ENCODE measurements around the gene RPS15.
"Not testable (repeated sequence)": the region's sequence is repeated elsewhere in the genome, so short reads cannot be mapped to it uniquely, and the experiment has no call there.

The RPS15 gene

DNA sequence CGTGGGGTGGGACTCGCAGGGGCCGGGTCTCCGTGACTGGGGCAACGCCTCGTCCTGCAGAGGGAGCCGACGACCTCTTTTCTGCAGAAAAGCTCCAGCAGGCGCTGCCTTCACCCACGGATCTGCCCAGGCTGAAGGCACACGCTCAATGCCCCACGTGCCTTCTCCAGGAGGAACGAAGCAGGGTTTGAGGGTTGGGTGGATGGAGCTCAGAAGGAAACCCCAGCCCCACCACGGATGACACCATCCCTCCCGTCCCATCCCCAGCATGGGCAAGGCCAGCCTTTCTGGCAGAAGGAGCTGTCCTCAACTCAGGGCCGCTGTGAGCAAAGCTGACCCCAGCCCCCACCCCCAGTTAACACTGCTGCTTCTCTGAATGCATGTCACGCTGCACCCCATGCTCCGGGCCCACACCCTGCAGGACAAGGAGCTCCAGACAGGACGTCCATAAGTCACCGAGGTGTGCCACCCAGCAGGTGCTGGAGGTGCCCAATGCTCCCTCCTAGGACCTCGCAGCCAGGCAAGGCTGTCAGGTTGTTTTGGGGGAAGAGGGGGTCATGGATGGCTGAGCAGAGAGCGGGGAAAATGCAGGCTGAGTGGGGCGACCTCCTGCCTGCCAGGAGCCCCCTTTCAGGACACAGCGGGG lies 33.4 kb downstream of the RPS15 start:
- DNase-seq, result no peak

DNA sequence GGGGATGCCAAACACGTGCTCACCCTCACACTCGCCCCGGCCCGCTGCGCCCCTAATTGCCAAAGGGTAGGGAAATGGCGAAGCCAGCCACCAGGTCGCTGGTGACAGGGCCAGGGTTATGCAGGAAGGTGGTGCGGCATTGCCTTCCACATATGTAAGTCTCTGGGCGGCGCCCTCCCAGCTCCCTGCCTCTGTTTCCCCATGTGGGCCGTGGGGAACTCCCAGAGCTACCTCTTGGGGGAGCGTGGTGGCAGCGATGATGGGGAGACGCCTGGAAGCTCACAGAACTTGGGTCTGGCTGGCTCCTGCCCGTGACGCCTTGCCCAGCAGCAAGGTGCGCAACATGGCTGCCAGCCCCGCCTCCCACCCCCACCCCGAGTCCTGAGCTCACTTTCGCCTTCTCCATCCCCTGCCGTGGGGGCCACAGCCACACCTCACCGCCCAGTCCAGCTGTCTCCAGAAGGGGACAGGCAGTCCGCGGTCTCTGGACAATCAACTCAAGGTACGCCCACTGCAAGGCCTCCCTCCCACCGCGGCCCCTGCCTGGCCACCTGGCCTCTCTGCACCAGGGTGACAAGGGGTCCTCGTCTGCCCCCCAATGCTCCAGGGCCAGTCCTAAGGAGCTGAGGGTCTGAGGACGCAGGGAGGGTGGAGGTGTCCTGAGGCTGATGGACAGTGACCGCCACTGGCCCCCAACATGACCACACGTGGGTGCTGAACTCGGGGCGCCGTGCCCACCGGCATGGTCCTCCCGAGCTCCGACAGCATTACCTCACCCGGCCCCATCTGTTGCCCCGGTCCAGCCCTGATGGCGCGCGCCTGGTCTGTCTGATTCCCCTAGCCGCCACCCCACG lies 34.3 kb downstream of the RPS15 start:
- peak; percentile 10 for DNase-seq

DNA sequence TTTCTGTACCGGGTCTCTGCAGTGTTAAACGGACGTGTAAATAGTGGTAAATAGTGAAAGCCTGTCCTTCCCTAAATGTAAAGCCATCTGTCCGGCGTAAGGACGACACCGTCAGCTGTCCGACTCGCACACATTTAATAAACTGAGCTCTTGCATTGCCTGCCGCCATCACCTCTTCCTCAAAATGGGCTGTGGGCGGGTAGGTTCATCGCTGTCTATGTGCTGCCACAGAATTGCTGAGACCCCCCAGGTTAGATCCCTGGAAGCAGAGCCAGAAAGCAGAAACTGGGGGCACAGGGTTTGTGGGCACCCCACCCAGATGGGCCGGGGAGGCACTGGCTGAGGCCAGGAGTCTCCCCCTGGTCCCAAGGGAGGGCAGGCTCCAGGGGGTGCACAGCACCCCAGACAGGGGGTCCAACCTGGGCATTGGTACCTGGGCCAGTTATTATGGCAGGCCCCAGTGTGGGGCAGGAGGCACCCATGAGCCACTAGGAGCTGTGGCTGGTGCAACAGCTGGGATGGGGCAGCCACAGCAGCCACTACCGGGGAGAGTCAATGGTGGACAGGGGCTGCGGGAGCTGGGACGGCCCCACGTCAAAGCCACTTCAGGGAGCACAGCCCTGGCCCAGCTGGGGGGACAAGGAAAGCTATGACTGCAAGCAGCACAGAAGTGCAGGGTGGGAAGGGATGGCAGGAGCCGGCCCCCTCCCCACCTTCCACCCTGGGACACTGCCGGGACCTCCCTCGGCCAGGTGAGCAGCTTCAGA lies 35.1 kb downstream of the RPS15 start:
- DNase-seq, result peak; percentile 10

DNA sequence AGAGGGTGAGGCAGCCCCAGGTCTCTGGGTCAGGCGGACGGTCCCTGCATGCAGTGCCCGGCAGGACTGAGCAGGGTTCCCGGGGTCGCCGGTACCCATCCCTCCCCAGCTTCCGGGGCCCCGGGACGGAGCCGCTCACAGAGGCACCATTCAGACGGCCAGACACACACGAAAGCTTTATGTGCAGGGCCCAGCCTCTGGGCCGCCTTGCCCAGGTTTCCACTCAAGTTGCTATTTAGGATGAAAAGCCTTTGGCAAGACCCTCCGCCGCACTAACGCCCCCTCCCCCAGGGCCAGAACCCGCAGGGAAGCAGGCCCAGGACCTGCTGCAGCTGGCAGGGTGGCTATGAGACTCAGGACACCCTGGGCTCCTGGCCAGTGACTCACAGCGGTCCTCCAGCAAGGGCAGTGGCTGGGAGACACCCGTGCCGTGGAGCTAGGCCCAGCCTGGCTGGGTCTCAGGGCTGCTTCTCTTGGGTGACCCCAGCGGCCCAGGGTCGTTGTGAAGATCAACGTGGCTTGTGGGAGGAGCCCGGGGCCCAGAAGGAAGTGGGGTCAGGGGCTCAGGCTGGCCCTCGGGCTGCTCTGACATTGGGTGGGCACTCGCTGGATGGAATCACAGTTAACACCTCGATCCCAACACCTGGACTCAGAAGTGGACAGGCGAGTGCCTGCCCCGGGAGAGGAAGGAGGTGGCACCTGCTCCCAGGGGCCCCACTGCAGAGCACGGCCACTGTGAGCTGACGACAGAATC lies 36.0 kb downstream of the RPS15 start:
- DNase-seq, result no peak

DNA sequence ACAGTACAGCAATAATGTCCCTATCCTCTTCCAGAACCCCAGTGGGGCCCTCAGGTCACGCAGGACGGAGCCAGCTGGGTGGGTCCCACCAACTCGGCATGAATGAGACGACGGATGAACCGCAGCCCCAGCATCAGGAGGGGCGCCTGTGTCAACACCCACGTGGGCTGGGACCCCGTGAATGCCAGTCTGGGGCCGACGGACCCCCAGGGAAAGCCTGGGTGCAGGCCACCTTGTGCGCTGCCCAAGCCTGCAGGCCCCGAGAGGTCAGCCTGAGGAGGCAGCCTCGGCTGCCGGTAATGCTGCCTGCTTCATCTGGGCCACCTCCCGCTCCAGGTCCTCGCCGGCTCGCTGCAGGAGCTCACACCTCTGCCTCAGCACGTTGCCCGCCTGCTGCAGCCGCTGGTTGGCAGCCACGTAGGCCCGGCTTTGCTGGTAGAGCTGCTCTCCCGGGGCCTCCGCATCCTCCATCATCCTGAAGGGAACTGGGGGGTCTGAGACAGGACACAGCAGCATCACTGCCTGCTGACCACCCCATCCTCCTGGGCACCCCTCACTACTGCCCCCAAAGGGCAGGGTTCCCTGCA lies 36.7 kb downstream of the RPS15 start:
- no peak for DNase-seq

DNA sequence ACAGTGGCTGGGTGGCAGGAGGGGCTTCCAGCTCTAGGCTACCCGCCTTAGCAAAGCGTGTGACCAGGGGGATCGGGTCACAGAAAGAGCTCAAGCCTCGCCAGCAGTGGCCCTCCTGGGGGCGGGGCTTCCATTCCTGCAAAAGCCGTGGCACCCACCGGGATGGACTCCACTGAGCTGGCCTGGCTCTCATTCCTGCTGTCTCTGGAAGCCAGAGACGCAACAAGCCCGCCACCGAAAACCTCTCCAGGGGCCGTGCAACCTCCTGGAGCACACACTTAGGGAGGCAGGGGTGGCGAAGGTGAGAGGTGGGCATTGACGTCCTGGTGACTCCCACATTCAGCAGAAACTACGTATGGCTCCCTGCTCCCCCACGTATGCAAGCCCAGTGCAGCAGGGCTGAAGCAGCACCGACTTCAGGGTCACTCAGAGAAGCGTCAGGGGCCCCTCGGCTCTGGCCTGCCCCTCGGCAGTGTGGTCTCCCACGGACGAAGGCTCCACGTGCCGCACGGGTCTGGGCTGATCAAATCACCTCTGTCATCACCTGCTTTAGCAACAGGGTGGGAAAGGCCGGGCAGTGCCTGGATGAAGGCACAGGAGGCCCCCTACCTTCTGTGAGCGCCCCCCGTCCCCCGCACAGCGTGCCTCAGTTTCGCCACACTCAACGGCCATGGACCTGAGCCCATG lies 37.7 kb downstream of the RPS15 start:
- DNase-seq, result no peak

DNA sequence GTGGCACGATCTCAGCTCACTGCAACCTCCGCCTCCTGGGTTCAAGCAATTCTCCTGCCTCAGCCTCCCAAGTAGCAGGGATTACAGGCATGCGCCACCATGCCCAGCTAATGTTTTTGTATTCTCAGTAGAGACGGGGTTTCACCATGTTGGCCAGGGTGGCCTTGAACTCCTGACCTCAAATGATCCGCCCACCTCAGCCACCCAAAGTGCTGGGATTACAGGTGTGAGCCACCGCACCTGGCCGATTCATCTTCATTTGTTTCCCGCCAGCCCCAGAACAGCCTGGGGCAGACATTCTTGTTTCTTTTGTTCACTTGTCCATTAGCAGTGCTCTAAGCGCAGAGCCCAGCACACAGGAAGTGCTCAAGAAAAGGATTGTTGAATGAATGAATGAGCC lies 38.9 kb downstream of the RPS15 start:
- not testable (repeated sequence) for DNase-seq

DNA sequence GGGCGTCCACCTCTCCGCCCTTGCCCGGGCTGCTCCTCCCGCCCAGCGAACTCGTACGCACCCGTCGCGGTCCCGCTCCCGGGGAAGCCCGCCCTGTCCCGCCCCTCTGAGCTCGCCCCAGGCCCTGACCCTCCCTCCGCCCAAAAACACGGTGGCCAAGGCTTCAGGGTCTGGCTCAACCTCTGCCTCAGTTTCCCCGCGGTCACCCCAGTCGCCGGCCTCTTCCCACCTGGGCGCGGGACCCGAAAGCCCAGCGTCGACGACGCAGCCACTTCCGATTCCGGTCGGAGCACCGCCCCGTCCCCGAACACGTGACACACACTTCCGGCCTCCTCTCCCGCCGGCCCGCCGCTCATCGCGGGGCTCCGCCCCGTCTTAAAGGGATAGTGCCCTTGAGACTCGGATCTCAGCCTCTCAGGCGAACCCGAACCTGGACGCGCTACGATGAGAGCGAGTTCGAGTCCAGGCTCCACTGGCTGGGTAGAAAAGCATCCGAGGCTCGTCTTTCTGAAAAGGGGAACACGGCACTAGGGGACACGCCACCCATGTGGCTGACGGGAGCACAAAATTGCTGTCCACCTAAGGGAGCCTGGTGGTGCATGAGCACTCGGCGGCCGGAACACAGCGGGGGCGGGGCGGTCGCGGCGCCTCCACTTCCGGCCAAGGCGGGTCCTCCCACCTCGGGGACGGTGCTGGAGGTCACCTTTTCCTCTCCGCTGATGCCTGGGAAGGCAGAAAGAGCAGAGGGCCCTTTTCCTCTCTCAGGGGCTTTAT lies 40.9 kb downstream of the RPS15 start, which contains the start of gene C19orf25:
TSS of gene C19orf25 (minus strand) at position 282 of the 774 bp plus-strand sequence. CDS start 312 bp downstream, outside the sequence.
- DNase-seq, result peak; percentile 92

DNA sequence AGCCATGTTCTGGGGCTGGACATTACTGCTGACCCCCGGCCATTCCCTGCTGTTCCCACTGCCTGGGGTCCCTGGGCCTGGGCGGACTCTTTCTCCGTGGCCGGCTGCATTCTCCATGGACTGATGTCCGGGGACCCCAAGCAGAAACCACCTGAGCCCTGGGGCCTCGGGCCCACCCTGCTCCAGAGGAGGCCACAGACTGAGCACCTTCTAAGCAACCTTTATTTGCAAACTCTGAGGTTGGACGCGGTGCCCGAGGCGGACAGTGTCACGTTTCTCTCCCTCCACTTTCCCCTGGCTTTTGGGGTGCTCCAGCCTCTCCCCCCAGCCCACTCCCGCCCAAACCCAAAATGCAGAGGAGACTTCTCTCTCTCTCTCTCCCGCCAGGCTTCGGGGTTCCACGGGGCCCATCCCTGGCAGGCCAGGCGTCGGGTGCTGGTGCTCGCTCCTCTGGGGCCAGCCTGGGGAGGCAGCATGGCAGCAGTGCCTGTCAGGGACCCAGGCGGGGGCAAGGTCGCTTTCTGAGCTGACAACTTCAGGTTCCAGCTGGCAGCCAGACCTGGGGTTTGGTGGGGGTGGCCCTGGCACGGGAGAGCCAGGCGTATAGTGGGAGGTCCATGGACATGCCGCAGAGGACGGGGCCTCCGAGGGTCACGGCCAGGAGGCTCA lies 43.2 kb downstream of the RPS15 start:
- DNase-seq, result no peak

DNA sequence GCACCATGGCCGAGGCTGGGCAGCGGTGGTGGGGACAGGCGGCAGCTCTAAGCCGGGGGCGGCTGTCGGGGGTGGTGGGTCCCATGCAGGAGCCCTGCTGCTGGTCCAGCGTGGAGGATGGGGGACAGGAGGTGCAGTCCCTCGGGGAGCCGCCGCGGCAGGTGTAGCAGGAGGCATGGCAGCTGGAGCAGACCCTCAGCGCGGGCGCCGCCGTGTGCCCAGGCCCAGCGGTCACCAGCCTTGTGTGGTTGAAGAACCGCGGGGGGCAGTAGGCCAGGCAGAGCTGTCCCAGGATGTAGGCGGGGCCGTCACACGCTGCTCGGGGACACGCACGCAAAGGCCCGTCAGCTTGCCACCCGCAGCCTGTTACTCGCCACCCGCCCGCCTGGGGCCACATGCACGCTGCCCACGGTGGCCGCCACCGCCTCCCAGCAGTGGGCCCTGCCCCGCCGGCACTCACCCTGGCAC lies 43.7 kb downstream of the RPS15 start:
- no peak for DNase-seq

DNA sequence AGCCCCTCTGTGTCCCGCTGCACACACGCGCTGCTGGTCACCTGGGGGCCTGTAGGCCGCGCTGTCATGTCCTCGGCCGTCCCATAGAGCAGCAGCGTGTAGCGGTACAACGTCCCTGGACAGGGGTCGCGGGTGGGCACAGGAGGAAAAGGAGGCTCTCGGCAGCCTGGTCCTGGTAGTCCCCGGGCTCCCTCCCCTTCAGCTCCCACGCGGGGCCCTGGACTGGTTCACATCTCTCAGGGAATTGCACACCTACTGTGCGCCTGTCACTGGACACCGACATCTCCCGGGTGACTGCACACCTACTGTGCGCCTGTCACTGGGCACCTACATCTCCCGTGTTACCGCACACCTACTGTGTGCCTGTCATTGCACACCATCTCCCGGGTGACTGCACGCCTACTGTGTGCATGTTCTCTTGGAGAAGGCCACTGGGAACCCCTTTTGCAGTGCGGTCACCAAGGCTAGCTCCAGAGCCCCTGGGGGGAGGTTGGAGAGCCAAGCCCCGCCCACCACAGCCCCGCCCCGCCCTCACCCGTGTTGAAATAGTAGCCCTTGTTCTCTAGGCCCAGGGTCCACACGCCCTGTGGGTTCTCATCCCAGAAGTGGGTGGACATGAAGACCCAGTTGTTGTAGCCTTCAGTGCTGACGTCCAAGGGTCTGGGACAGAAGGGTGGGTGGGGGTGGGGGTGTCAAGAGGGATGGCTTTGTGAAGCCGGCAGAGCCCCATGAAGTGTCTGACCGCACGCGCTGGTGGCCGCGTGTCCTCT lies 44.4 kb downstream of the RPS15 start:
- no peak for DNase-seq

DNA sequence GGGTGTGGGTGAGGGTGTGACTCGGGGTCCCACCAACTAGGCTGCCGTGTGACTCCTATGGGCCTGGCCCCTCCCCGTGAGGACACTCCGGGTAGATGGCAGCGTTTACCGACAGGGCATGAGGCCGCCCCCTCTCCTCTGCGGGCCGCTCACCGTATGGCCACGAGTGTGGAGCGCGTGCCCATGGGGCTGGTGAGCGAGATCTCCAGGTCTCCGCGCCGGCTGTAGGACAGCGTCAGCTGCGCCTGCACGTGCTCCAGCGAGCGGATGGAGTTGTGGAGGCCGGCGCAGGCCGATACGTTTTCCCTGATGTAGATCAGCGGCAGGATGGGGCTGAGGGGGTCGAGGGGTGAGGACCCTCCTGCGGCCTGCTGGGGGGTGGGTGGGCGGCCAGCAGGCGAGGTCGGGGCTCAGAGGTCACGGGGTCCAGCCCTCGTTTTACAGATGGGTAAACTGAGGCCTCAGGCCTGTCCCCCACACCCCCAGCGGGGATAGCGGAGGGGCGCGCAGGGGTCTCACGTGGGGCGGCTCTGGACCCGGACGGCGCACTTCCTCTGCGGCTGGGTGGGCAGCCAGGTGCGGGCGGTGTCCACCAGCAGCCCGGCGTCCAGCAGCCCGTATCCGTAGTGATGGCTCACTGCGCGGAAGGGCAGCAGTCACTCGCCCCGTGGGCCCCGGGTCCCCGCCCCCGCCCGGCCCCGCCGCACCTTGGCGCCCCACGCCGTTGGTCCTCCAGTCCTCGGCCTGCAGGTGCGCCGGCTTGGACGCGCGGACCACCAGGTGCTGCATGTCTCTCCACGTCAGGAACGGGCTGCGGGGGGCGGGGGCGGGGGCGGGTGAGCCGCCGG lies 45.2 kb downstream of the RPS15 start:
- DNase-seq, result no peak

DNA sequence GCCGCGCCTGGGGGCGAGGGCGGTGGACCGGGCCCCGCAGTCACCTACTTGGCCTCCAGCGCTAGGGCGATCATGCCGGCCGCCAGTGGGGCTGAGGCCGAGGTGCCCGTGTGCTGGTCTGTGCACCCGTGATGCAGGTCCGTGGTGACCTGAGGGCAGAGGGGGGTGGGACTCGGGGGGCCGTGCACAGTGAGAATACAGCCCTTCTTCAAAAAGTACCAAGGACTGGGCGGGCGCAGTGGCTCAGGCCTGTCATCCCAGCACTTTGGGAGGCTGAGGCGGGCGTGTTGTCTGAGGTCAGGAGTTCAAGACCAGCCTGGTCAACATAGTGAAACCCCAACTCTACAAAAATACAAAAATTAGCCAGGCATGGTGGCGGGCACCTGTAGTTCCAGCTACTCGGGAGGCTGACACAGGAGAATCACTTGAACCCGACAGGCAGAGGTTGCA lies 45.8 kb downstream of the RPS15 start:
- no peak for DNase-seq

DNA sequence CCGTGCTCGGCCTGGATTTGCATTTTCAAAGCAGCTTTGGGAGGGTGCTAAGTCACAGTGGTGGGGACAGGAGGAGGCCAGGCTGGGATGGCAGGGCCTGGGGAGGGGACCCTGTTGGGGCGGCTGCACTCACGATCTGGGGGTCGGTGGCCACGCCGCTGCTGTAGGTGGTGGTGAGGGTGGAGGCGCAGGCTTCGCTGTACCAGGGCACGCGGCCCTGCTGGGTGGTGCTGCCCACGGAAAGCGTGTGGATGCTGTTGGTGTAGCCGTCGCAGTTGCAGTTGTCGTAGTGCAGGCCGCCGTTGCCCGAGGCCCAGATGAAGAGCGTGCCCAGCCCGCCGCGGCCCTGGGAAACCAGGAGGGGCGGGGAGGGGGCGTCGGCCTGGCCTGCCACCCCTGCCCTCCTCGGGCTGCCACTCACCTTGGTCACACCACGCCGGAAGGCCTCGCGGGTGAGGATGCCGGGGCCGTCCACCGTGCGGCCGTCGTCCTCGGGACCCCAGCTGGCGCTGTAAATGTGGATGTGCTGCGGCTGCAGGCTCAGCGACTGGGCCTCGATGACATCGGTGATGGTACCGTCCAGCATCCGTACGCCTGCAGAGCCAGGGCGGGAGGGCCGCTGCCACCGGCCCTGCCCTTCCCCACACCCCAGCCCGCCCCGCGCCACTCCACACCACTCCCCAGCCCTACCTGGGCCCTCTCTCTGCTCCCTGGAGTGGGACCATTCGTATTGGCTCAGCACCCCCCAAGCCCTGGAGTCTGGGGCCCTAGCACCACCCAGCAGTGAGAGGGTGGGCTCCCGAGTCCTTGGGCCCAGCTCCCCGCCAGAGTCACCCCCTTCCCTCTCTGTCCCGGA lies 48.8 kb downstream of the RPS15 start:
- no peak for DNase-seq

DNA sequence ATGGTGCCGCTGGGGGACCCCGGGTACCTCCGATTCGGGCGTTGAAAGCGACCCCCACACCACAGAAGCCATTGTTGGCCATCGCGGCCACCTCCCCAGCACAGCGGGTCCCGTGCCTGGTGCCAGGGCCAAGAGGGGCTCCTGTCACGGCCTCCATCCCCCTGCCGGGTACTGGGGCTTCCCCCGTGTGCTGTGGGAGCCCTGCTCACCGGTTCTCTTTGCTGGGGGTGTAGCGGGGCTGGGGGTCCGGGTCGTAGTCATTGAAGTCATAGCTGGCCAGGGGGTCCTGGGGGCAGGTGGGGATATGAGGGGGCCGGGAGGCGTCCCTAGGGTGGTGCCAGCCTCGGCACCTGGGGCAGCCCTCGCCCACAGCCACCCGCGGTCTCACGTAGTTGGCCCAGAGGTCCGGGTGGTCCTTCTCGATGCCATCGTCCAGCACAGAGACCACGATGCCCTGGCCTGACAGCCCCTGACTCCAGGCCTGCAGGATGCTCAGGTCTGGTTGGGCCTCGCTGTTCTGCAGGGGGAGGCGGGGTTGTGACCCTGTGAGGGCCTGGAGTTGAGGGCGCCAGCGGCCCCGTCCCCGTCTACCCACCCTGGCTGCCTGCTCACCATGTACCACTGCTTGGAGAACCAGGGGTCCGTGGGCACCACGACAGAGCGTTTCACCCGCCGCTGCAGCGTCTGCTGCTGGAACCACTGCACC lies 49.5 kb downstream of the RPS15 start:
- DNase-seq, result no peak

DNA sequence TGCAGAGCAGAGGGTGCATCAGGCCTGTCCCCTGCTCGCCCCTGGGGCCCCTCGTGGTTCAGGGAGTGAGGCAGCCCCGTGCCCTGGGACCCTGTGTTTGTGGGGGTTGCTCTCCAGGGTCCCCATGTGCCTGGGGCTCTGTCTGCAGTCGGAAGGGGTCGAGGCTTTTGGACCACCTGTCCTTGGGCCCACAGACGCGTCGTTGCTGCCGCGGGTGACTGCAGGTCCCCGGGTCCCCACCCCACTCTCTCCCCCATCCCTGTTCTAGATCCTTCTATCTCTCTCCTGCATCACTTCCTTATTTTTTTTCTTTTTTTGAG lies 50.0 kb downstream of the RPS15 start:
- no peak for DNase-seq
